Activated T-cell treated with anti-CD3 and anti-CD28 coated beads, Interleukin-2, amount 50 U/mL, for 4 hours (primary cell): ENCODE results near the gene OR10R2. TPM values are rescaled to one million over a fixed set of nuclear protein-coding genes. Genes with fewer than 3 reads are reported as not detected.

ENCODE experiments used
- ATAC-seq, 2 donors: fragments of 200-7000 bp; cut with Tn5 transposase; one replicate each; pipeline ENCODE4 v1.10.0; 2021
- DNase-seq: peaks from one replicate; pipeline ENCODE4 v3.0.0-alpha.2; 2020
- H3K27me3 Mint-ChIP-seq: one replicate; pipeline ENCODE4 v1.8.0; 2021; ENCODE audit warnings: low read depth, mixed read lengths
- H3K36me3 Mint-ChIP-seq: one replicate; pipeline ENCODE4 v1.8.0; 2022; ENCODE audit warnings: mixed read lengths; ENCODE audit not compliant: insufficient read depth
- H3K4me1 Mint-ChIP-seq: one replicate; pipeline ENCODE4 v1.8.0; 2021; ENCODE audit warnings: low read depth, mixed read lengths
- H3K4me3 Mint-ChIP-seq: one replicate; pipeline ENCODE4 v1.8.0; 2021; ENCODE audit warnings: mild to moderate bottlenecking, moderate library complexity, mixed read lengths
- H3K9me3 Mint-ChIP-seq: one replicate; pipeline ENCODE4 v1.8.0; 2021; ENCODE audit warnings: mixed read lengths
- total RNA-seq, 3 donors: library from RNA; stranded (reverse); gene quantifications; one replicate each; pipeline ENCODE4 v1.2.1, GENCODE V29; 2021

OR10R2 gene
- total RNA-seq, 3 donors from 2014 or later = not detected

GRCh38 chr1:158506369-158506987 lies 34.5 kb downstream of the OR10R2 start:
- DNase-seq = peak; percentile 12
- no peaks in the 10 kb centered on the region for H3K4me1 Mint-ChIP-seq
- peaks cover 33% of the 10 kb centered on the region for H3K27me3 Mint-ChIP-seq
- peaks cover 8% of the 10 kb centered on the region for H3K9me3 Mint-ChIP-seq
- no peak overlapping the region for H3K4me3 Mint-ChIP-seq
- H3K36me3 Mint-ChIP-seq = no peaks in the 10 kb centered on the region
- ATAC-seq = no peak

GRCh38 chr1:158507511-158507910 lies 35.5 kb downstream of the OR10R2 start:
- peaks cover 33% of the 10 kb centered on the region for H3K27me3 Mint-ChIP-seq
- no peaks in the 10 kb centered on the region for H3K36me3 Mint-ChIP-seq
- no peak for ATAC-seq

GRCh38 chr1:158509471-158510156 lies 37.6 kb downstream of the OR10R2 start:
- Mint-ChIP-seq H3K36me3 (no peaks in the 10 kb centered on the region), H3K9me3 (peaks cover 4% of the 10 kb centered on the region), H3K4me3 (no peak overlapping the region), H3K27me3 (peaks cover 29% of the 10 kb centered on the region), H3K4me1 (no peaks in the 10 kb centered on the region)
- no peak for DNase-seq
- no peak for ATAC-seq

More at GRCh38 chr1:158507511-158507910, 35.5 kb downstream of the OR10R2 start:
- H3K4me3 Mint-ChIP-seq = no peak overlapping the region
- H3K9me3 Mint-ChIP-seq = peaks cover 4% of the 10 kb centered on the region
- H3K4me1 Mint-ChIP-seq = no peaks in the 10 kb centered on the region
- DNase-seq = no peak

- ATAC-seq (no peak), DNase-seq (no peak)
- Mint-ChIP-seq H3K4me1 (no peaks in the 10 kb centered on the region), H3K9me3 (no peaks in the 10 kb centered on the region), H3K4me3 (no peak overlapping the region), H3K27me3 (peaks cover 9% of the 10 kb centered on the region), H3K36me3 (no peaks in the 10 kb centered on the region)
Measured at GRCh38 chr1:158516966-158517365, 44.9 kb downstream of the OR10R2 start.

- no peaks in the 10 kb centered on the region for H3K36me3 Mint-ChIP-seq
- H3K9me3 Mint-ChIP-seq = no peaks in the 10 kb centered on the region
- peaks cover 23% of the 10 kb centered on the region for H3K27me3 Mint-ChIP-seq
- no peak for ATAC-seq
- H3K4me3 Mint-ChIP-seq = no peak overlapping the region
- no peak for DNase-seq
- no peaks in the 10 kb centered on the region for H3K4me1 Mint-ChIP-seq
Measured at GRCh38 chr1:158520021-158520420, 48.0 kb downstream of the OR10R2 start.

GRCh38 chr1:158520955-158521665 lies 49.1 kb downstream of the OR10R2 start:
- H3K4me1 Mint-ChIP-seq = no peaks in the 10 kb centered on the region
- no peak for ATAC-seq
- DNase-seq = no peak
- peaks cover 24% of the 10 kb centered on the region for H3K27me3 Mint-ChIP-seq
- H3K9me3 Mint-ChIP-seq = no peaks in the 10 kb centered on the region
- no peaks in the 10 kb centered on the region for H3K36me3 Mint-ChIP-seq
- H3K4me3 Mint-ChIP-seq = no peak overlapping the region

GRCh38 chr1:158521666-158522058 lies 49.6 kb downstream of the OR10R2 start:
- DNase-seq (no peak), ATAC-seq (no peak)
- H3K36me3 Mint-ChIP-seq = no peaks in the 10 kb centered on the region
- no peaks in the 10 kb centered on the region for H3K9me3 Mint-ChIP-seq
- no peak overlapping the region for H3K4me3 Mint-ChIP-seq
- H3K27me3 Mint-ChIP-seq = peaks cover 27% of the 10 kb centered on the region
- no peaks in the 10 kb centered on the region for H3K4me1 Mint-ChIP-seq

- DNase-seq = no peak
- Mint-ChIP-seq H3K4me1 (no peaks in the 10 kb centered on the region), H3K9me3 (peaks cover 12% of the 10 kb centered on the region), H3K4me3 (no peak overlapping the region), H3K36me3 (no peaks in the 10 kb centered on the region), H3K27me3 (peaks cover 36% of the 10 kb centered on the region)
- no peak for ATAC-seq
Measured at GRCh38 chr1:158527190-158527815, 55.3 kb downstream of the OR10R2 start.

Other genes with a start within 250 kb of the OR10R2 start
- gene CD1A, start 217.8 kb upstream of the OR10R2 start, total RNA-seq = not detected
- under 1 TPM; 0.35 to 0.61 (median 0.49) TPM for gene CD1C, start 182.3 kb upstream of the OR10R2 start, total RNA-seq
- gene CD1B, start 140.7 kb upstream of the OR10R2 start, total RNA-seq = not detected
- not detected for gene CD1E, start 118.3 kb upstream of the OR10R2 start, total RNA-seq
- gene OR10T2, start 72.8 kb upstream of the OR10R2 start, total RNA-seq = not detected
- not detected for gene OR10K2, start 46.0 kb upstream of the OR10R2 start, total RNA-seq
- not detected for gene OR10K1, start 10.4 kb upstream of the OR10R2 start, total RNA-seq
- gene OR6Y1, start 82.2 kb downstream of the OR10R2 start, total RNA-seq = not detected
- gene OR6P1, start 98.4 kb downstream of the OR10R2 start, total RNA-seq = not detected
- gene OR10X1, start 107.7 kb downstream of the OR10R2 start, total RNA-seq = not detected
- gene OR10Z1, start 133.0 kb downstream of the OR10R2 start, total RNA-seq = not detected
- under 1 TPM in 2 of 3 donors, not detected in 1; 0.40 TPM for gene SPTA1, start 214.5 kb downstream of the OR10R2 start, total RNA-seq
- not detected for gene OR6K2, start 228.4 kb downstream of the OR10R2 start, total RNA-seq
- gene OR6K3, start 248.5 kb downstream of the OR10R2 start, total RNA-seq = not detected